CD8-positive, alpha-beta memory T cell (primary cell): ENCODE measurements around the gene GSTO1. TPM values are rescaled to one million over a fixed set of nuclear protein-coding genes. Genes with fewer than 3 reads are reported as not detected.
A peak's percentile ranks its signal among the peaks of the same experiment; 100 is the strongest.
"Not testable (repeated sequence)": the region's sequence is repeated elsewhere in the genome, so short reads cannot be mapped to it uniquely, and the experiment has no call there.

Experiments used
- CTCF ChIA-PET: fragments of 350-600 bp; sonication (Branson Sonifier 250); formaldehyde crosslinking; loops from one replicate; lab custom pipeline; 2021; ENCODE audit warnings: antibody characterized with exemption; lab: Charles Lee
- POLR2A ChIA-PET: fragments of 350-600 bp; sonication (Branson Sonifier 250); formaldehyde crosslinking; loops from one replicate; lab custom pipeline; 2021; ENCODE audit warnings: antibody characterized with exemption; lab: Charles Lee
- DNase-seq, 5 donors: peaks; one replicate each; pipeline versions ENCODE4 v3.0.0 to v3.0.0-alpha.2; 2020 to 2022; ENCODE audit warnings: mixed read lengths in 1 of 5
- H3K27ac ChIP-seq: one replicate; pipeline ENCODE4 v1.7.0; 2013; ENCODE audit warnings: low read depth, mild to moderate bottlenecking, low read length, moderate library complexity
- H3K27me3 ChIP-seq: 2 replicates; pipeline ENCODE4 v1.7.0; 2013; ENCODE audit warnings: low read length, mild to moderate bottlenecking; ENCODE audit not compliant: insufficient read depth, poor library complexity, severe bottlenecking
- H3K36me3 ChIP-seq: 2 replicates; pipeline ENCODE4 v1.7.0; 2013; ENCODE audit warnings: mild to moderate bottlenecking, low read length, moderate library complexity; ENCODE audit not compliant: insufficient read depth
- H3K4me1 ChIP-seq: 2 replicates; pipeline ENCODE4 v1.7.0; 2013; ENCODE audit warnings: mild to moderate bottlenecking, low read length, moderate library complexity; ENCODE audit not compliant: insufficient read depth
- H3K4me3 ChIP-seq: 2 replicates; pipeline ENCODE4 v1.7.0; 2013; ENCODE audit warnings: mild to moderate bottlenecking, low read length
- H3K9me3 ChIP-seq: 2 replicates; pipeline ENCODE4 v1.7.0; 2013; ENCODE audit warnings: mild to moderate bottlenecking, low read length
- H3K27ac Mint-ChIP-seq, 8 donors: one replicate each; pipeline ENCODE4 v1.8.0; 2020 to 2021; ENCODE audit warnings: mixed read lengths in 8 of 8, mild to moderate bottlenecking in 6 of 8, inconsistent platforms in 3 of 8, moderate library complexity in 3 of 8
- H3K27me3 Mint-ChIP-seq, 2 donors: one replicate each; pipeline ENCODE4 v1.8.0; 2020 to 2021; ENCODE audit warnings: mixed read lengths in 2 of 2, mild to moderate bottlenecking in 1 of 2, moderate library complexity in 1 of 2
- H3K36me3 Mint-ChIP-seq, 3 donors: one replicate each; pipeline ENCODE4 v1.8.0; 2020 to 2021; ENCODE audit warnings: mixed read lengths in 3 of 3, inconsistent platforms in 1 of 3, mild to moderate bottlenecking in 1 of 3
- H3K4me1 Mint-ChIP-seq, 3 donors: one replicate each; pipeline ENCODE4 v1.8.0; 2020 to 2021; ENCODE audit warnings: mixed read lengths in 3 of 3, inconsistent platforms in 1 of 3, mild to moderate bottlenecking in 1 of 3
- H3K4me3 Mint-ChIP-seq, 7 donors: one replicate each; pipeline ENCODE4 v1.8.0; 2020 to 2021; ENCODE audit warnings: mixed read lengths in 7 of 7, mild to moderate bottlenecking in 6 of 7, moderate library complexity in 4 of 7, inconsistent platforms in 2 of 7
- H3K9me3 Mint-ChIP-seq, 5 donors: one replicate each; pipeline ENCODE4 v1.8.0; 2020 to 2022; ENCODE audit warnings: mixed read lengths in 5 of 5, mild to moderate bottlenecking in 3 of 5, moderate library complexity in 2 of 5, inconsistent platforms in 1 of 5
- polyA plus RNA-seq: library from polyadenylated mRNA; unstranded; fragments of 300-500 nt; fragmentation: Illumina TruSeq; gene quantifications from one replicate; pipeline ENCODE4 v1.2.3, GENCODE V29; 2021
- total RNA-seq, 2 experiments: library from RNA; stranded (reverse); gene quantifications; one replicate each; pipeline ENCODE4 v1.2.3, GENCODE V29; 2021

The GSTO1 gene
- total and polyA plus RNA-seq, 3 experiments from 2014 or later: 122 to 167 (median 122) TPM

DNA sequence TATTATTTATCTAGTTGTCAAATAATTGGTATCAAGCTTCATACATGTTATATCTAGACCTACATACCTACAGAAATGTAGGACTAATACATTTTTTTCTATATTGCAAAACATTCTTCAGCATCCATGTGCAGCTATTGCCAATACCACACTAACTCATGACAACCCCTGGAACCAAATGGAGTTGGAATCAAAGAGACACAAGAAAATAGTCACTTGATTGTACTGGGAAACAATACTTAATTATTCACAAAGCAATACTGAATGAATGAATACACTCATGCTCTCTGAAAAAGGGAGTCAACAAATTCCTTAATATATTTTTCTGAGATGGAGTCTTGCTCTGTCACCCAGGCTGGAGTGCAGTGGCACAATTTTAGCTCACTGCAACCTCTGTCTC lies 12.1 kb upstream of the GSTO1 start:
- Mint-ChIP-seq H3K27ac (no peak overlapping the region), H3K4me3 (no peak overlapping the region), H3K9me3 (no peaks in the 10 kb centered on the region), H3K27me3 (peaks cover 9 to 54% of the 10 kb centered on the region in 2 donors), H3K4me1 (no peaks in the 10 kb centered on the region), H3K36me3 (peaks cover 0 to 3% (median 1%) of the 10 kb centered on the region in 3 donors)
- CTCF ChIA-PET: no interaction called here
- no peak for DNase-seq
- no peaks in the 10 kb centered on the region for H3K27me3 ChIP-seq
- no peak overlapping the region for H3K27ac ChIP-seq
- no peaks in the 10 kb centered on the region for H3K36me3 ChIP-seq
- POLR2A ChIA-PET: no interaction called here
- no peak overlapping the region for H3K4me3 ChIP-seq
- no peaks in the 10 kb centered on the region for H3K4me1 ChIP-seq
- no peaks in the 10 kb centered on the region for H3K9me3 ChIP-seq

DNA sequence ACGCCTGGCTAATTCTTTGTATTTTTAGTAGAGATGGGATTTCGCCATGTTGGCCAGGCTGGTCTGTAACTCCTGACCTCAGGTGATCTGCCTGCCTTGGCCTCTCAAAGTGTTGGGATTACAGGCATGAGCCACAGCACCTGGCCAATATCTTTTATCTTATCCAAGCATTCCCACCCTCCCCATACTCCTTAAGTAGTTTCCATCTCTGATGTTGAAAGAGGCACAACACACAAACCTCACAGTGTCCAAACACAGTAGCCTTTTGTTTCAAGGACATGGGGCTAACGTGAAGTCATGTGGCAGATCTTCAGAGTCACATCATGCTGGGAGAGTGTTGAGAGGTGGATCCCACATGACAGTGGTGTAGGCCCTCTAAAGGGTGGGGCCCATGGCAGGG lies 11.7 kb upstream of the GSTO1 start:
- CTCF ChIA-PET, H3K36me3 Mint-ChIP-seq, H3K4me3 ChIP-seq, H3K4me3 Mint-ChIP-seq, H3K9me3 ChIP-seq, H3K4me1 ChIP-seq, H3K36me3 ChIP-seq, DNase-seq, POLR2A ChIA-PET, H3K9me3 Mint-ChIP-seq, H3K27ac Mint-ChIP-seq, H3K27me3 ChIP-seq, H3K4me1 Mint-ChIP-seq, H3K27ac ChIP-seq: not testable (repeated sequence)
- peaks cover 9 to 53% of the 10 kb centered on the region in 2 donors for H3K27me3 Mint-ChIP-seq

DNA sequence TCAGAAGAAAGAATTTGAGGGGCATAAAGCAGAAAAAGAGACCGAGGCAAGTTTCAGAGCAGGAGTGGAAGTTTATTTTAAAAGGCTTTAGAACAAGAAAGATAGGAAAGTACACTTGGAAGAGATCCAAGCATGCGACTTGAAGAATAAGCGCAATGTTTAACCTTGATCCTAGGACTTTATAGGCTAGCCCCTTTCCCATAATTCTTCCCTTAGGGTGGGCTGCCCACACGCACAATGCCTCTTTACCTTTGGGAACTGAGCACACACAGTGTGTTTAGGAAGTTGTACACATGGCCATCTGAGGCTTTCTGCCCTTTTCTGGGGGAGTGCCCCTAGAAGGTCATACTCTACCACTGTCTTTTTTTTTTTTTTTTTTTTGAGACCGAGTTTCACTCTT lies 11.2 kb upstream of the GSTO1 start:
- Mint-ChIP-seq H3K36me3 (peaks cover 0 to 1% (median 0%) of the 10 kb centered on the region in 3 donors), H3K27me3 (peaks cover 9 to 55% of the 10 kb centered on the region in 2 donors), H3K9me3 (no peaks in the 10 kb centered on the region), H3K27ac (no peak overlapping the region), H3K4me1 (no peaks in the 10 kb centered on the region), H3K4me3 (no peak overlapping the region)
- Histone ChIP-seq H3K27me3 (no peaks in the 10 kb centered on the region), H3K9me3 (no peaks in the 10 kb centered on the region), H3K4me3 (no peak overlapping the region), H3K4me1 (no peaks in the 10 kb centered on the region), H3K27ac (no peak overlapping the region), H3K36me3 (no peaks in the 10 kb centered on the region)
- CTCF ChIA-PET: interaction anchor here (0.7 kb wide), 1 partner anchor 24 kb away, joined by 3 read pairs; no protein-coding TSS in a partner anchor
- POLR2A ChIA-PET: interaction anchor here (0.6 kb wide), 1 partner anchor 13 kb away, joined by 3 read pairs; no protein-coding TSS in a partner anchor
- DNase-seq: no peak

DNA sequence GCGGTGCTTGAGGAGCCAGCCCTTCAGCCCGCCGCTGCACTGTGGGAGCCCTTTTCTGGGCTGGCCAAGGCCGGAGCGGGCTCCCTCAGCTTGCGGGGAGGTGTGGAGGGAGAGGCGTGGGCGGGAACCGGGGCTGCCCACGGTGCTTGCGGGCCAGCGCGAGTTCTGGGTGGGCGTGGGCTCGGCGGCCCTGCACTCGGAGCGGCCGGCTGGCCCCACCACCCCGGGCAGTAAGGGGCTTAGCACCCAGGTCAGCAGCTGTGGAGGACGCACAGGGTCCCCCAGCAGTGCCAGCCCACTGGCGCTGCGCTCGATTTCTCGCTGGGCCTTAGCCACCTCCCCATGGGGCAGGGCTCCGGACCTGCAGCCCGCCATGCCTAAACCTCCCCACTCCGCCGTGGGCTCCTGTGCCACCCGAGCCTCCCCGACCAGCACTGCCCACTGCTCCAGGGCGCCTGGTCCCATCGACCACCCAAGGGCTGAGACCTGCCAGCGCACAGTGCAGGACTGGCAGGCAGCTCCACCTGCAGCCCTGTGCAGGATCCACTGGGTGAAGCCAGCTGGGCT lies 9.5 kb upstream of the GSTO1 start:
- no peaks in the 10 kb centered on the region for H3K9me3 Mint-ChIP-seq
- ChIA-PET CTCF (interaction anchor here (1.3 kb wide), 1 partner anchor 10 kb away, joined by 3 read pairs; the partner anchor contains the start of gene GSTO1), POLR2A (no interaction called here)
- peaks cover 12 to 54% of the 10 kb centered on the region in 2 donors for H3K27me3 Mint-ChIP-seq
- peaks cover 0 to 1% (median 0%) of the 10 kb centered on the region in 3 donors for H3K36me3 Mint-ChIP-seq
- Histone ChIP-seq H3K4me3 (no peak overlapping the region), H3K27me3 (no peaks in the 10 kb centered on the region), H3K4me1 (no peaks in the 10 kb centered on the region), H3K36me3 (no peaks in the 10 kb centered on the region), H3K27ac (no peak overlapping the region), H3K9me3 (no peaks in the 10 kb centered on the region)
- H3K4me3 Mint-ChIP-seq: no peak overlapping the region
- no peaks in the 10 kb centered on the region for H3K4me1 Mint-ChIP-seq
- DNase-seq: no peak
- H3K27ac Mint-ChIP-seq: no peak overlapping the region

DNA sequence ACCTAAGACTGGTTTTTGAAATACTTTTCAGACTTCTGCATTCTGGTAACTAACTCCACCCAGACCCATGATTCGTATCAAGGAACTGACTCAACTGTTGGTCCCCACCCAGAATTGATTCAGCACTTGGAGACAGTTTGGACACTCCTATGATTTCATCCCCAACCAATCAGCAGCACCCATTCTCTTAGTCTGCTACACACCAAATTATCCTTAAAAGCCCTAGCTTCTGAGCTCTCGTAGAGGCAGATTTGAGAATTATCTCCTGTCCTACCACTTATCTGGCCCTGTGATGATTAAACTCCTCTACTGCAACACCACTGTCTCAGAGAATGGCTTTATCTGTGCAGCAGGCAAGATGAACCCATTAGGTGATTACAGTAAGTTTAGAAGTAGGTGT lies 7.7 kb upstream of the GSTO1 start:
- no peak for DNase-seq
- Mint-ChIP-seq H3K27ac (no peak overlapping the region), H3K36me3 (peaks cover 0 to 1% (median 0%) of the 10 kb centered on the region in 3 donors), H3K27me3 (peaks cover 9 to 47% of the 10 kb centered on the region in 2 donors), H3K9me3 (no peaks in the 10 kb centered on the region), H3K4me3 (no peak overlapping the region), H3K4me1 (no peaks in the 10 kb centered on the region)
- ChIA-PET POLR2A (no interaction called here), CTCF (interaction anchor here (1.8 kb wide), 1 partner anchor 27 kb away, joined by 3 read pairs; no protein-coding TSS in a partner anchor)
- Histone ChIP-seq H3K4me1 (no peaks in the 10 kb centered on the region), H3K36me3 (no peaks in the 10 kb centered on the region), H3K9me3 (no peaks in the 10 kb centered on the region), H3K27ac (no peak overlapping the region), H3K27me3 (no peaks in the 10 kb centered on the region), H3K4me3 (no peak overlapping the region)

DNA sequence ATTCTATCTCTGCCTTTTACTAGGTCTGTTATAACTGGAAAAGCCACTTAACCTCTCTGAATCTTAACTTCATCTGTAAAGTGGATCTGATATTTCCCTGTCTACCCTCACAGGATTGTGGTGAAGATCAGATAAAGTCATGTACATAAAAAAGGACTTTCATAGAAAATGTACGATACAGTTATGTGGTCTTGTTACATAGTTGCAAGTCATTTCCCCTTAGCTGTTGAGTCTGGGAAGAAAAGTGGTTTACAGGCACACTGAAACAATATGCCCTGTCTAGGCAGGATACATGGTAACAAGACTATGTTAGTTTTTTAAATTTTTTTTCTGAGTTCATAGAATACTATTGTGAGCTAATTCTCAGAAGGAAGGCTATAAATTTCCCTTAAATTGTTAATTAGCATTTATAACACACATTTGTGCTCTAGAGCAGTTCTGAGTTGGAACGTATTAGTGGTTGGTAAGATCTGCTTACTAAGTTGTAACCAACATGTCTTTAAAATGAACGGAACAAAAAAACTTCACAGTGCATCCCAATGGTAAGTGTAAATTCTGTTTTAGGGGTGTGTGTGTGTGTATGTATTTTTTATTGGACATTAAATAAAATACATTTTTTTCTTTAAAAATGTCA lies 7.1 kb upstream of the GSTO1 start:
- no peak overlapping the region for H3K27ac ChIP-seq
- no peaks in the 10 kb centered on the region for H3K4me1 Mint-ChIP-seq
- no peaks in the 10 kb centered on the region for H3K9me3 ChIP-seq
- H3K27ac Mint-ChIP-seq: no peak overlapping the region
- H3K27me3 ChIP-seq: no peaks in the 10 kb centered on the region
- H3K36me3 Mint-ChIP-seq: peaks cover 0 to 1% (median 0%) of the 10 kb centered on the region in 3 donors
- no peaks in the 10 kb centered on the region for H3K4me1 ChIP-seq
- no peak overlapping the region for H3K4me3 Mint-ChIP-seq
- POLR2A ChIA-PET: no interaction called here
- DNase-seq: no peak
- peaks cover 9 to 44% of the 10 kb centered on the region in 2 donors for H3K27me3 Mint-ChIP-seq
- H3K36me3 ChIP-seq: no peaks in the 10 kb centered on the region
- H3K9me3 Mint-ChIP-seq: no peaks in the 10 kb centered on the region
- H3K4me3 ChIP-seq: no peak overlapping the region
- CTCF ChIA-PET: interaction anchor here (1.8 kb wide), 1 partner anchor 26 kb away, joined by 3 read pairs; no protein-coding TSS in a partner anchor

DNA sequence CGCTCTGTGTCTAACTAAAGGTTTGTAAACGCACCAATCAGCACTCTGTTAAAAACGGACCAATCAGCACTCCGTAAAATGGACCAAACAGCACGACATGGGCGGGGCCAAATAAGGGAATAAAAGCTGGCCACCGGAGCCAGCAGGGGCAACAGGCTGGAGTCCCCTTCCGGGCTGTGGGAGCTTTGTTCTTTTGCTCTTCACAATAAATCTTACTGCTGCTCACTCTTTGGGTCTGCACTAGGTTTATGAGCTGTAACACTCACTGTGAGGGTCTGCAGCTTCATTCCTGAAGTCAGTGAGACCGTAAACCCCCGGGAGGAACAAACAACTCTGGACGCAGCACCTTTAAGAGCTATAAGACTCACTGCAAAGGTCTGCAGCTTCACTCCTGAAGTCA lies 5.8 kb upstream of the GSTO1 start:
- H3K27me3 Mint-ChIP-seq: peaks cover 9 to 39% of the 10 kb centered on the region in 2 donors
- H3K27me3 ChIP-seq, H3K9me3 Mint-ChIP-seq, H3K27ac Mint-ChIP-seq, POLR2A ChIA-PET, H3K36me3 ChIP-seq, H3K4me3 Mint-ChIP-seq, H3K4me1 Mint-ChIP-seq, H3K4me1 ChIP-seq, H3K9me3 ChIP-seq, H3K4me3 ChIP-seq, H3K36me3 Mint-ChIP-seq, H3K27ac ChIP-seq, DNase-seq: not testable (repeated sequence)
- CTCF ChIA-PET: interaction anchor here (1.3 to 3.0 kb wide), 2 partner anchors 26 to 42 kb away, joined by 5 to 8 read pairs; no protein-coding TSS in a partner anchor

DNA sequence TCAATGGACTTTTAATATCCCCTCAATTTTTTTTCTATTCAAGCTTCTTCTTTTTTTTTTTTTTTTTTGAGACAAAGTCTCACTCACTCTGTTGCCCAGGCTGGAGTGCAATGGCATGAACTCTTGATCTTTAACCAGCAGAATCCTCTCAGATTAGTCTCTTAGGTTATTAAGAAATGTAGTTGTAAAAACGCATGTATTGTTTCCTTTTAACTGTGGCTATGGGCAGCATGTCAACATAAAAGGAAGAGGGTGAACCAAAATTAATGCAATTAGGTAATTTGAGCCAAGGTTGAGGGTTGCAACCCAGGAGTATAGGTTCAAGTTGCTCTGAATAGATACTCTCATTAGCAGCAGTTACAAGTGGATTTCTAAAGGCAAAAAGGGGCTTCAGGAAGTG lies 4.3 kb upstream of the GSTO1 start:
- Mint-ChIP-seq H3K27me3 (peaks cover 9 to 33% of the 10 kb centered on the region in 2 donors), H3K4me1 (peaks cover 3 to 14% (median 10%) of the 10 kb centered on the region in 3 donors), H3K27ac (no peak overlapping the region), H3K4me3 (peak overlapping the region in 1 of 7 donors; percentile 35), H3K36me3 (peaks cover 0 to 8% (median 0%) of the 10 kb centered on the region in 3 donors), H3K9me3 (no peaks in the 10 kb centered on the region)
- H3K9me3 ChIP-seq: no peaks in the 10 kb centered on the region
- no peak for DNase-seq
- no peak overlapping the region for H3K27ac ChIP-seq
- H3K4me3 ChIP-seq: no peak overlapping the region
- peaks cover 5% of the 10 kb centered on the region for H3K4me1 ChIP-seq
- no peaks in the 10 kb centered on the region for H3K36me3 ChIP-seq
- H3K27me3 ChIP-seq: no peaks in the 10 kb centered on the region
- POLR2A ChIA-PET: no interaction called here
- CTCF ChIA-PET: interaction anchor here (3.0 kb wide), 1 partner anchor 24 kb away, joined by 8 read pairs; no protein-coding TSS in a partner anchor
